HG03457 (cell line): ENCODE data around the gene DBN1.

ENCODE experiments used
- ATAC-seq: cut with Tn5 transposase; IDR thresholded peaks from one replicate; pipeline ENCODE4 v1.9.1; 2021; ENCODE audit warnings: moderate number of reproducible peaks; ENCODE audit not compliant: unreplicated experiment

DBN1 gene

DNA sequence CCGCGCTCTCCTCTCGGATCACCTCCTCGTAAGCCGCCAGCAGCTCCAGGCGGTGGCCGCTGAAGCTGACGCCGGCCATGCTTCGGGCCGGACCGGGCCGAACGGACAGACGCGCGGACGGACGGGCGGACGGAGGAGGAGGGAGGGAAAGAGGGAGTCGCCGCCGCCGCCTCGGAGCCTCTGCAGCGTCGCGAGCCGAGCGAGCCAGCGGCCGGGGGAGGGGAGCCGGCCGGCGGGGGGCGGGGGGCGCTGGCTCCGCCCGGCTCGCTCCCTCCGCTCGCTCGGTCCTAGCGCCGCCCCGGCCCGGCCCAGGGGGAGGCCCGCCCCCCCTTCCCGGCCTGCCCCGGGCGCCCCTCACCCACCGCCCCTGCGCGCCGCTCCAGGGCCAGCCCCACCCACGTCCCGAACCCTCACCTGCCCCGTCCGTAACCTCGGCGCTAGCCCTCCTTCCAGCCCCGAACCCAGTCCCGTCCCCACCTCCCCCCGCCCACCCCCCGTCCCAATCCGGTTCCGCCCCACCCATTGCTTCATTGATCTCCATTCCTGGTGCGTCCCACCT is at the start of gene DBN1:
DBN1 (minus strand) TSS at position 192 of the 559 bp plus-strand sequence; CDS start at position 79, 113 bp downstream.
- ATAC-seq: no peak

- no peak for ATAC-seq
These were observed 47.6 kb upstream of the DBN1 start for GRCh38 chr5:177520916-177521513.

DNA sequence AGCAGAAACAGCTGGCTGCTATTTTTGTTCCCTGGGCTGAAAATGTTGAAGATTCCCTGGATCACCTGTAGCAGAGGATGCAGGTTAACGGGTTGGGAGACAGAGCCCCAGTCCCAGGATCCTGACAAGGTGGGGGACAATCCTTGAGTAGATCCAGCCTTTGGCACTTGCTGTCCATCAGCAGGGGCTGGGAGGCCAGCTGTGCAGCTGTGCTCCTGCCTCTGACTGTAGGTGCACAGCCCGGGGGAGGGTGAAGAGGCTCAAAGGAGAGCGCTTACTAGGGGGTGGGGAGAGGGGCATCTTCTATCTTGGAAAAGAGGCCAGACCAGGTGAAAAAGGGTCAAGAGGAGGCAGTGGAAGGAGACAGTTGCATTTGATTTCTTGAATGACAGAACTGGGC is 46.8 kb upstream of the DBN1 start:
- ATAC-seq: no peak

- ATAC-seq: no peak
These were observed 46.2 kb upstream of the DBN1 start for GRCh38 chr5:177519463-177520235.

GRCh38 chr5:177516601-177517568 is 43.5 kb upstream of the DBN1 start, which contains the start of gene DDX41:
Gene DDX41 (minus strand): TSS chr5:177516961. CDS start chr5:177516945, 16 bp downstream.
- ATAC-seq: peak; percentile 50

GRCh38 chr5:177515580-177515979 is 42.1 kb upstream of the DBN1 start:
- no peak for ATAC-seq

DNA sequence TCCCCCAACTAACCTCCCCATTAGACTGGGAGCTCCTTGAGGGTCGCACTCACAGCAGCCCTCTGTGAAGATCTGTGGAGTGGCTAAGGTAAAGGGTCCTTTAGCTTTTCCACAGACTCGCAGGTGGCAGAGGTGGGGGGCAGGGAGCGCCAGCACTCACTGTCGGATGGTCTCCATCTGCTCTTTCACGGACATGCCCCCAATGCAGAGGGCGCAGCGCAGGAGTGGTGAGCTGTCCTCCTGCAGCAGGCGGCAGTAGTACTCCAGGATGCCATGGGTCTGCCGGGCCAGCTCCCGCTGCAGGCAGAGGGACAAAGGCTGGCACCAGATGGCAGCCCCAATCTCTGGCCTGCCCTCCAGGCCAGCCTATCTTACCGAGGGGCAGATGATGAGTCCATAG is 41.1 kb upstream of the DBN1 start:
- no peak for ATAC-seq

DNA sequence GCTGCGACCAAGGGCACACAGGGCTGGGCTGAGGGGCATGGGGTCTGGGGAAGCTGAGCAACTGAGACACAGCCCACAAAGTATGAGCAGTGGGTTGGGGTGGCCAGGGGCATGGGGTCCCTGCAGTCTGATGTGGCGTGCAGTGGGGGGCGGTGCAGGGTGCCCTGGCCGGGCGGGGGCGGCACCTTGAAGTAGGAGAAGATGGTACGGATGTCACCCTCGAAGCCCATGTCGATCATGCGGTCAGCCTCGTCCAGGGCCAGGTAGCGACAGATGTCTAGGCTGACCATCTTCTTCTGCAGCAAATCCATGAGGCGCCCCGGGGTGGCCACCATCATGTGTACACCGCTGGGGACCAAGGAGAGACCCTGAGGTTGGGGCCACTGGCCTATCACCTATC is 40.1 kb upstream of the DBN1 start:
- no peak for ATAC-seq

DNA sequence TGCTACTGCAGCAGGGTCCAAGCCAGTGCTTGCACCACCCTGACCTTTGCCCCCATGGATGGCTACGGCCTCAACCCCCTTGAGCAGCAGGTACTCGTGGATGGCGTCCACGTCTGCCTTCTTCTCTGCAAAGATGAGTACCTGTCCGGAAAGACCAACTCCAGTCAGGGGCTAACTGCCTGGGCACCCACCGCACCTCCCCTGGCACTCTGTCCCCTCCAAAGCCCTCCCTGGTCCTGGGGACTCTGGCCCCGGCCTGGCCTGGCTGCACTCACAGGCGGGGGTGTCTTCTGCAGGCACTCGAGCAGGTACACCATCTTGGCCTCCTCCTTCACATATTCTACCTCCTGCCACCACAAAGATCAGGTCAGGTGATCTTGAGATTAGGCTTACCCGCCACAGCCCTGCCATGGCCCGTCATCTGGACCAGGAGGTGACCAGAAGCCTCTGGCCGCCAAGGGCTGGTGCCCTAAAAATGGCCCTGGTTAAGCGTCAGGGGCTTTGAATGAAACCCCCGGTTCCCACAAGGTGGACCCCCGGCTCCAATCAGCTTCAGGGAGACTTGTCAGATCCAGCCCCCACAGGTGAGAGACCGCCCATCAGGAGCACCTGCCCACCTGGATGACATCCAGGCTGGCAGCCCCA is 39.4 kb upstream of the DBN1 start:
- ATAC-seq: no peak

DNA sequence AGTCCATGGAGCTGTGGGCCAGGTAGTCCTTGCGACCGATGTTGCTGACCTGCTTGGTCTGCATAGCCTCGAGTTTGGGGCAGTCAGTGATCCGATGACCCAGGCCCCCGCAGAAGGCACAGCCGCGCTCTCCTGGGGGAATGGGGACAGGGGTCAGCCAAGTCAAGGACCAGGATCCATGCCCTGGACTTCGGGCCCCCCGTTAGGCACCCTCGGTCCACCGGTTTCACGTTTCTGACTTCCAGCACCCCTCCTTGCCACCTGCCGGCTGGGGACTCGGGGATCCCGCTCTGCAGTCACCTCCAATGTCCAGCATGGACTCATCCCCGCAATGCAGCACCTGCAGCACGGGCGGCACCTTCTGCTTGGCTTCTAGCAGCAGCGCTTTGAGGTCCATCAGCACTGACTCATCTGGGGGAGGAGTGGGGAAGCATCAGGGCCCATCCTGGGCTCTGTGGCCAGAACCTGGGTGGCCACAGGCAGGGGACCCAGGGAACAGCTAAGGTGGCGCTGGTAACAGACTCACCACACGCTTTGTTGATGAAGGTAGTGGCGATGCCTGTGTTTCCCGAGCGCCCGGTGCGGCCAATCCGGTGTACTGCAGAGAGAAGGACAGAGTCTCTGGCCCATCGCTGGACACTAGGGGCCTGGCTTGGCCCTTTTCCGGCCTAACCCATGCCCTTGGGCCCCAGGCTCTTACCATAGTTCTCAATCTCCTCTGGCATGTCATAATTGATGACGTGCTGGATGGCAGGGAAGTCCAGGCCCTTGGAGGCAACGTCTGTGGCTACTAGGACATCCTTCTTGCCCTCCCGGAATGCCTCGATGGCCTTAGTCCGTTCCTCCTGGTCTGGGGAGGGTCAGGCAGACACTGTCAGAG is 38.6 kb upstream of the DBN1 start:
- ATAC-seq: no peak

- no peak for ATAC-seq
These were observed 37.7 kb upstream of the DBN1 start for GRCh38 chr5:177511181-177511580.

DNA sequence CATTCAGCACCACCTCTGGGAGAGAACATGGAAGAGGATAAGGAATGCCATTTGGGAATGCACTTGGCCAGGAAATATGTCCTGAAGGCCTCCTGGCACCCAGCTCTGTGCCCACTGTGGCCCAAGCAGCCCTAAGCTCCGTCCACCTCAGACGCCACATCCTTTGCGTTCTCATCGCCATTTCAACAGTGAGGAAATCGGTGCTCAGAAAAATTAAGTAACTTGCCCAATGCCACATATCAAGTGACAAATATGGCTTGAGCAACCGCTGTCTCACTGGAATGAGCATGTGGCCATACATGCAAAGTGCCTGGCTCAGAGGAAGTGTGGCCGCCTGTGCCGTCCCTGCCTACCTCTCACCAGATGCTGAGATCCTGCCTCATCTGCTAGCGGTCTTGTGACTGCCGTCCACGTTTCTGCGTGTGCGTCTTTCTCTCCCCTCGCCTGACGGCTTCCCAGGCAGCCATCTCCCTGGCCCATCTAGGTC is 37.2 kb upstream of the DBN1 start:
- ATAC-seq: no peak

GRCh38 chr5:177509991-177510566 is 36.6 kb upstream of the DBN1 start:
- ATAC-seq: no peak

- ATAC-seq: no peak
These were observed 36.0 kb upstream of the DBN1 start, which contains the start of gene DOK3 for GRCh38 chr5:177509381-177509951. Gene DOK3 (minus strand): TSS chr5:177509826. CDS start chr5:177509540, 286 bp downstream.

GRCh38 chr5:177508837-177509236 is 35.4 kb upstream of the DBN1 start:
- ATAC-seq: no peak

- ATAC-seq: no peak
These were observed 34.8 kb upstream of the DBN1 start for GRCh38 chr5:177508221-177508611.

DNA sequence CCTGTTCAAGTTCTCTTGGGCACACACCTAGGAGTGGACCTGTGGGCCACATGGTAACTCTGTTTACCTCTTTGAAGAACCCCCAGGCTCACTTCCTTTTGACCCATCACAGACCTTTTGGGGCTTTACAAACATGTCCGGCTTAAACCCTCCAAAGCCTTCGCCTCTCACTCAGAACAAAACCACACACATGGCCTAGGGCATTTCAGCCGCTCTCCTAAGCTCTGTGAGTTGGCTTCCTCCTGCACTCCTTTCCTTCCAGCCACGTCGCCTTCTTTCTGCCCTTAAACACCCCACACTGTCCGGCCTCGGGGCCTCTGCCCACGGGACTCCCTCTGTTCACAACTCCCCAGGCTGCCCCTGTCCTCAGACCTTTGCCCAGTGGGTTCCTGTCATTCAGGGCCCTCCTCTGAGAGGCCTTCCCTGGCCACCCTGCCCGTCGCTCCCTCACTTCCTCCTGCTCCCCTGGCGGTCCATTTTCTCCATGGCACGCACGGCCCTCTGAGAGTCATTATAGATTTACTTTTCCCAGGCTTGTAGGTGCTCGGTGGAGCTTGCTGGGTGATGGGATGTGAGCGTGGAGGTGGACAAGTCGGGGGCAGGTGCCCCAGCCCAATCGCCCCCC is 34.3 kb upstream of the DBN1 start:
- no peak for ATAC-seq

- no peak for ATAC-seq
These were observed 33.7 kb upstream of the DBN1 start for GRCh38 chr5:177507165-177507564.
